ENCODE results near the gene TOPBP1.
A peak's percentile ranks its signal among the peaks of the same experiment; 100 is the strongest.

TOPBP1 gene

GRCh38 chr3:133607816-133608215 is 53.9 kb downstream of the TOPBP1 start:
- no peak for DNase-seq (ENCODE audit: low spot score)

DNA sequence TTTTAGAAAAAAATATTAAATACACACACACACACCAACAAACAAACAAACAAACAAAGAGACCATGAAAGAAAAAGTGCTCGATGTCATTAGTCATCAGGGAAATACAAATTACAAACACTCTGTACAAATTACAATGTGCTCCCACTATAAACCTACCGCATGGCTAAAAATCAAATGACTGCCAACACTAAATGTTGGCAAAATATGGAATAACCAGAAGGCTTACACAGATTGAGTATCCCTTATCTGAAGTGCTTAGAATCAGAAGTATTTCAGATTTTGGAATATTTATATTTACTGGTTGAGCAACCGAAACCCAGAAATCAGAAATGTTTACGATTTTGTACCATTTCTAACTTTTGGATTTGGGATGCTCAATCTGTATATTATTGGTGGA is 54.8 kb downstream of the TOPBP1 start:
- DNase-seq (ENCODE audit: low spot score): no peak

DNA sequence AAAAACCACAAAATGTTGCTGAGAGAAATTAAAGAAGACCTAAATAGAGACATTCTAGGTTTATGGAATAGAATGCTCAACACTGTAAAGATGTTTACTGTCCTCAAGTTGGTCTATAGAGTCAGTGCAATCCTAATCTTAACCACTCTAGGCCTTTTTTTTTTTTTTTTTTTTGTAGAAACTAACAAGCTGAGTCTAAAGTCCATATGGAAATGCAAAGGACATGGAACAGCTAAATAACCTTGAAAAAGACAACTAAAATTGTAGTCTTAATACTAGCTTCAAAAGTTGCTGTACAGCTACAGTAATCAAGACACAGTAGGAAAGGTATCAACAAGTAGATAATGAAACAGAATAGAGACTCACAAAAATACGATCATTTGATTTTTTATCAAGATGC is 55.4 kb downstream of the TOPBP1 start:
- DNase-seq (ENCODE audit: low spot score): no peak

- no peak for DNase-seq (ENCODE audit: low spot score)
Measured at GRCh38 chr3:133600572-133601081, 61.1 kb downstream of the TOPBP1 start.

GRCh38 chr3:133599280-133599679 is 62.5 kb downstream of the TOPBP1 start:
- DNase-seq (ENCODE audit: low spot score): no peak

GRCh38 chr3:133598405-133598804 is 63.3 kb downstream of the TOPBP1 start:
- DNase-seq (ENCODE audit: low spot score): no peak

DNA sequence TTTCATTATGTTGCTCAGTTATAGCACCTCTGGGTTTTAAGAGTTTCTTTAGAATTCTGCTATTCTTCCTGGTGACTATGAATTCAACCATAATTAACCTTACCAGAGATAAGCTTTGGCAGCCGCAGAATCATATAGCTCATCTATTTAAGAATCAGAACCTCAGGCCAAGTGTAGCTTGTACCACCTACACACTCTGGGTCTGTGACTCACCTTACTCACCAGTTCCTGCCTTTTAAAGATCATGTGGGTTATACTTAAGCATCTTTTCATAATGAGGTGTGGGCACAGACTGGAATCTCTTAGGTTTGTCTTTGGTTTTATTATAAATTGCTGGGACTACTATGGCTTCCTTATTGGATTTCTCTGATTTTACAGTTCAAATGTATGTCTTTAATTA is 66.4 kb downstream of the TOPBP1 start:
- DNase-seq (ENCODE audit: low spot score): no peak

DNA sequence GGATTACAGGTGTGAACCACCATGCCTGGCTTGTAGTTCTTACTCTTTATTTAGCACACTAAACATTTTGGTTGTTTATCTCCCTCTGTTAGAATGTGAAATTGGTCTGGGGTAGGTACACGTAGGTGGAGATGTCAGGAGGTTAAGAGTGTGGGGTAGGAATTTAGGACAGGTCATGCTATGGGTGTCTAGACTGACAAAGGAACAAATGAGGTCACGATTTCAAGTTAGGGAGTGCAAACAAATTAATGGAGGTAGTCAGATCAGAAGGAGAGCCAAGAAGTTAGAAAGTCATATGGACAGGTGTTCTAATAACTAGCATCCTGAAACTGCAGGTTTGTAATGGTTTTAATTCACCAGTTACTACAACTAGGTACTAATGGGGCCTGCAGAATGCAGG is 68.5 kb downstream of the TOPBP1 start:
- DNase-seq (ENCODE audit: low spot score): no peak

DNA sequence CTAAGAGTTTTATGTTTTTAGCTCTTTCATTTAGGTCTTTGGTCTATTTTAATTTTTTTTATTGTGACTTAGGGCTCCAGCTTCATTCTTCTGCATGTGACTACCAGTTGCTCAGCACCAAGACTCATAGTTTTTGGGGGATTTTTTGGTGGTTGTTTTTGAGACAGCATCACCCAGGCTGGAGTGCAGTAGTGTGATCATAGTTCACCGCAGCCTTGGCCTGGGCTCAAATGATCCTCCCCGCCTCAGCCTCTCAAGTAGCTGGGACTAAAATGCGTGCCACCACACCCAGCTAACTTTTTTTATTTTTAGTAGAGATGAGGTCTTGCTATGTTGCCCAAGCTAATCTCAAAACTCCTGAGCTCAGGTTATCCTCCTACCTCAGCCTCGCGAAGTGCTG is 68.9 kb downstream of the TOPBP1 start:
- DNase-seq (ENCODE audit: low spot score): no peak

- no peak for DNase-seq (ENCODE audit: low spot score)
Measured at GRCh38 chr3:133591271-133591742, 70.4 kb downstream of the TOPBP1 start.

DNA sequence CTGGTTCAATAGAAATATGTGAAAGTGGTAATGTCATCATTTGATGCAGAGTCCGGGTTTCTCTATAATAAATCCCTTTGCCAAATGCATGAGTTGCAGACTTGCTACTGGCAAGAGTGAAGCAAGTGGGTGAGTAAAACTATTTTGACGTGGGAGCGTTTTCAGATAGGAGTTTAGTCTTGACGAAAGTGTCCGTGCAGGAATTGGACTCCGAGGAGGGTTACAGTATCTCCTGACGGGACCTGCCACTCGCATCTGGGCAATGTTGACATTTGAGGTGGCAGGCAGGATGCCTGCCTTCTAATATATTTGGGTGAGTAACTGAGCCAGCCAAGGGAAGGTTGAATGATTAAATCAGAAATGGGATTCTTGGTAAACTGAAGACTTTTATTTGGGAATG is 72.2 kb downstream of the TOPBP1 start:
- DNase-seq (ENCODE audit: low spot score): no peak

DNA sequence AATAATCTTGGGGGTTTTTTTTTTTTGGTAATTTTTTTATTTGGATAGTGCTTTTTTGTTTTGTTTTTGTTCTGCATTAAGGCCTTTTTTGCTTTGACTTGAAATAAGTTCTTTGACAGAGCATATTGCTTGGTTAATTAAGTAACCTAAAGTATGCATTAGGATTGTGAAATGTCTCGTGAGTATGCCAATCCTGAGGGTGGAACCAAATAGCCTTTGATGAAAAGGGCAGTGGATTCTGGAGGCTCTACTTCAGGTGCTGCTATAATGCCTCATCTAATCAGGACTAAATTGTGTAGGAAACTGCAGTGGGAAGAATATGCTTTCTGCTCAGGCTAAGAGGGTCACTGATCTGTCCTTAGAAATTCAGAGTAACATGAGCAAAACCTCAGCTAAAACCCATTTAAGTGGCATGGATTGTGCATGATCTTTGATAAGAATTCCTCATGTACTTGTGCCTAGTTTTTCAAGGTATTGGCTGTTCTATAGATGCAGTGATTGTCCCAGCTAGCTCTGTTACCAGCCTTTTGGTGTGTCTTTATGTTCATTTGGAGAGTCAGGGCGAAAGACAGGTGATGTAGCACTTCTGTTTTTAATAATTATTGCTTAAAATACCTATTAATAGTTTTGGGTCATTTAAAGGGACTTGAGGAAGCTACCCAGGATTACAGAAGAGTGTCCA is 72.8 kb downstream of the TOPBP1 start:
- no peak for DNase-seq (ENCODE audit: low spot score)

- no peak for DNase-seq (ENCODE audit: low spot score)
Measured at GRCh38 chr3:133588035-133588434, 73.7 kb downstream of the TOPBP1 start.

DNA sequence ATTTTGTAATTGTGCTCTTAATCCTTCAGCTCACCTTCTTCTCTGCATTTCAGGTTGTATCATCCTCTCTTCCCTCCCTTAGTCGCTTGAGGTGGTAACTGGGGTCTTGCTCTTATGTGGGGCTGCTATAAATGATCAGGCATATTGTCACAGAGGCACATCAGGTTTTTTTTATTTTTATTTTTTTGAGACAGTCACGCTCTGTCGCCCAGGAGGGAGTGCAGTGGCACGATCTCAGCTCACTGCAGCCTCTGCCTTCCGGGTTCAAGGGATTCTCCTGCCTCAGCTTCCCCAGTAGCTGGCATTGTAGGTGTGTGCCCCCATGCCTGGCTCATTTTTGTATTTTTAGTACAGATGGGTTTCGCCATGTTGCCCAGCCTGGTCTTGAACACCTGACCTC is 78.3 kb downstream of the TOPBP1 start:
- DNase-seq (ENCODE audit: low spot score): no peak

- no peak for DNase-seq (ENCODE audit: low spot score)
Measured at GRCh38 chr3:133578548-133579191, 83.1 kb downstream of the TOPBP1 start.

GRCh38 chr3:133576169-133576568 is 85.6 kb downstream of the TOPBP1 start:
- DNase-seq (ENCODE audit: low spot score): no peak

- no peak for DNase-seq (ENCODE audit: low spot score)
Measured at GRCh38 chr3:133575086-133575485, 86.7 kb downstream of the TOPBP1 start.

- peak; percentile 50 for DNase-seq (ENCODE audit: low spot score)
Measured at GRCh38 chr3:133574260-133574881, 87.4 kb downstream of the TOPBP1 start.

DNA sequence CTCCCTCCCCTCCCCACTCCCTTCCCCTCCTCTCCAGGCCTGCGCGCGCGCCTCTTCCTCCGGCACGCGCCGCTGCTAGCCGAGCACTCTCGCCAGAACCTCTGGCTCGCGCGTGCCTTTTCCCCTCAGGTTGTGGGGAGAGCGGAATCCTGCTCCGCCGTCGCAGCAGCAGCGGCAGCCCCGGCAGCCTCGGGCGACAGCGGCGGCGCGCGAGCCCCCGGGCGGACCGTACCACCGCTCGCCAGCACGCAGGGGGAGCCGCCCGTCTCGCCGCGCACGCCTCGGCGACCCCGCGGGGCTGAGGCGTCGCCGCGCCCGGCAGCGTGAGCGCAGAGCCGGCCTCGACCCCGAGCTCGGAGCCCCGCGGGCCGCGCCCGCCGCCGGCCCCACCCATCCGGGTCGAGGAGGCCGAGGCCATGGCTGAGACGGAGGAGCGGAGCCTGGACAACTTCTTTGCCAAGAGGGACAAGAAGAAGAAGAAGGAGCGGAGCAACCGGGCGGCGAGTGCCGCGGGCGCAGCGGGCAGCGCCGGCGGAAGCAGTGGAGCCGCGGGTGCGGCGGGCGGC is 88.0 kb downstream of the TOPBP1 start, which contains the start of gene CDV3:
CDV3 (plus strand) TSS at position 58 of the 566 bp plus-strand sequence; CDS start at position 417, 359 bp downstream.
- DNase-seq (ENCODE audit: low spot score): no peak

GRCh38 chr3:133573054-133573628 is 88.6 kb downstream of the TOPBP1 start:
- peak; percentile 100 for DNase-seq (ENCODE audit: low spot score)

DNA sequence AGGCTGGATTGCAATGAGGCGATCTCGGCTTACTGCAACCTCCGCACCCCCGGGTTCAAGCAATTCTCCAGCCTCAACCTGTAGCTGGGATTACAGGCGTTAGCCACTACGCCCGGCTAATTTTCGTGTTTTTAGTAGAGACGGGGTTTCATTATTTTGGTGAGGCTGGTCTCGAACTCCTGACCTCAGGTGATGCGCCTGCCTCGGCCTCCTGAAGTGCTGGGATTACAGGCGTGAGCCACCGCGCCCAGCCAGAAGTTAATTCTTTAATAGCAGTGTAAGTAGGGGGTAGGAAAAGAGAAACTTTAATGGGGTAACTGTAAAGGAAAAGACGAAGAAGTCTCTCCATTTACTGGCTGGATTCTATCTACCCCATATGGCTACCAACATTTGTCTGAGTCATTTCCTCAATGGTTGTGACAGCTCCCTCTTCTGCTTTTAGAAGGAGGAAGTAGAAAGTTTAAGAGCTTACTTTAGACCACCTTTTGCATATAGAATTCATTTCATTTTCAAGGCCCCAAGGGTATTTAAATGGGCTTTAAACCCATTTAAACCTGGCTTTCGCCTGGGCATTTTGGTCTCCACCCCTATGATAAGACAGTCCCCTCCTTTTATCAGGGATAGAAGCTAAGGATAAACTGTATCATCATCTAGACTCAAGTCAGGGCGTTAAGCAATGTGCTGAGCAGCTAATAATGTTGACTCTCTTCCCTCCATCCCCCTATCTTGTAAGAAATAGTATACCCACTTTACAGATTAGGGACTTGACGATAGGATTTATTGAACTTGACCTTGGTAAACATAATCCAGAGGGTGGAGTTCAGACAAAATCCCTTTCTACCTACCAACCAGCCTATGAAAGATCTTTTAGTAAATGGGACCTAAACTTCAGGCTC is 89.3 kb downstream of the TOPBP1 start:
- peak; percentile 37 for DNase-seq (ENCODE audit: low spot score)

Data from CD4-positive, alpha-beta T cell treated with Interleukin-6 at 100 ng/mL for 8 hours (primary cell).